ENCODE results near the gene MGLL.

The MGLL gene

DNA sequence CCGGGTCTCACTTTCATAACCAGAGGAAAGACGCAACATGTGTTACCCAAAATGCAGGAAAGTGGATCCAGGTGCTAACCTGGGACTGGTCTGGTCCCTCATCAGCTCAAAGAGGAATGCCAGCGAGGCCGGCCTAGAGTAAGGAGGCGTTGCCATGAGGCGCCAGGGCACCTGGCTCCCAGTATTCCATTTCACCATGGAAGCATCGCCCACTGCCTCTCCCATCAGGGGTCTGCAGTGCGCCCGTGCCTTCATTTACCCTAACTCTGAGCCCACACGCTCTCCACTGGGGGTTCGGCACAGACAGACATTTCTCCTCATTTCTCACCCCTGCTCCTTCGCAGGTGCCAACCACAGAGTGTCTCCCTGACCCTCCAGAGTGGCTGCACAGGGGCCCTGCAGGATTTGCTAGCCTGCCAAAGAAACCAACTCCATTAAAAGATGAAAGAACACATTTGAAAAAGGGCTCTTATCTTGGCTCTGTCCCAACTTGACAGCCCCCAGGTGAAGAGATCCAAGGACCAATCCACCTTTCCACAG, 88.1 kb downstream of the MGLL start:
- Histone ChIP-seq H3K36me3 (ENCODE audit: insufficient read depth, low read length) (no peaks in the 10 kb centered on the region), H3K9me3 (ENCODE audit: low read depth, low read length) (no peaks in the 10 kb centered on the region), H3K9ac (ENCODE audit: insufficient read length) (no peak overlapping the region), H3K4me3 (peak overlapping the region; percentile 23; the same call in 1 of the 2 replicates), H3K27ac (no peak overlapping the region)
- TF ChIP-seq EZH2 (IDR thresholded peaks at IDR 0.05) (no peak), FOXP2 (optimal IDR thresholded peaks at IDR 0.05; ENCODE audit: control extremely low read depth, extremely low read length, insufficient read depth) (peak; percentile 2), POLR2AphosphoS5 (IDR thresholded peaks at IDR 0.05; ENCODE audit: borderline replicate concordance, low read depth, low read length) (no peak)
- DNase-seq (ENCODE audit: low read depth, low spot score), result no peak

DNA sequence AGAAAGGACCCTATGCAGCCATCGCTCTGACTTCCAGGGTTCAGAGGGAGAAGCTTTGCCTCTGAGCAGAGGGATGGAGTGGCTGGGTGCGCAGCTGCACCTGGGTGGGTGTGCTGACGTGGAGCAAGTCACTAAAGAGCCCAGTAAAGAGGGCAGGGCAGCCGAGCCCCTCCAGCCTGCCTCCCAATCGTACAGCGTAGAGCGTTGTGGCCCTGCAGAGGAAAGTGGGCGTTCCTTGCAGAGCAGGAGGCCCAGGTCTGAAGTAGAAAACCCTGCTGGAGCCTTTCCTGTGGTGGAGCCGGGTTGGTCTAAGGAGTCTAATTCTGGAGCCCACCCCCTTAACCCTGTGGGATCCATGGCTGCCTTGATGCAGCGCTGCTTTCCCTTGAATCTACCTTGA, 88.5 kb downstream of the MGLL start:
- H3K27ac ChIP-seq, result no peak overlapping the region
- DNase-seq (ENCODE audit: low read depth, low spot score), result no peak
- no peak overlapping the region for H3K4me3 ChIP-seq
- H3K9me3 ChIP-seq (ENCODE audit: low read depth, low read length), result no peaks in the 10 kb centered on the region
- no peaks in the 10 kb centered on the region for H3K36me3 ChIP-seq (ENCODE audit: insufficient read depth, low read length)
- no peak overlapping the region for H3K9ac ChIP-seq (ENCODE audit: insufficient read length)
- TF ChIP-seq EZH2 (IDR thresholded peaks at IDR 0.05) (no peak), FOXP2 (optimal IDR thresholded peaks at IDR 0.05; ENCODE audit: control extremely low read depth, extremely low read length, insufficient read depth) (no peak), POLR2AphosphoS5 (IDR thresholded peaks at IDR 0.05; ENCODE audit: borderline replicate concordance, low read depth, low read length) (no peak)

DNA sequence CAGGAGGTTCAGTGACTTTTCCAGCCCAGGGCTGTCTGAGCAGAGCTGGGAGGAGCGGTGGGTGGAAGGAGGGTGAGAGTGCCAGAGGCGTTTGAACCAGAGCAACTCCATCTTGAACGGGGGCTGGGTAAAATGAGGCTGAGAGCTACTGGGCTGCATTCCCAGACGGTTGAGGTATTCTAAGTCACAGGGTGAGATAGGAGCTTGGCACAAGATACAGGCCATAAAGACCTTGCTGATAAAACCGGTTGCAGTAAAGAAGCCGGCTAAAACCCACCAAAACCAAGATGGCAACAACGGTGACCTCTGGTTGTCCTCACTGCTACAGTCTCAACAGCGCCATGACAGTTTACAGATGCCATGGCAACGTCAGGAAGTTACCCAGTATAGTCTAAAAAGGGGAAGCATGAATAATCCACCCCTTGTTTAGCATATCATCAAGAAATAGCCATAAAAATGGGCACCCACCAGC, 89.4 kb downstream of the MGLL start:
- Histone ChIP-seq H3K27ac (no peak overlapping the region), H3K9me3 (ENCODE audit: low read depth, low read length) (no peaks in the 10 kb centered on the region), H3K36me3 (ENCODE audit: insufficient read depth, low read length) (no peaks in the 10 kb centered on the region), H3K4me3 (no peak overlapping the region), H3K9ac (ENCODE audit: insufficient read length) (no peak overlapping the region)
- TF ChIP-seq EZH2 (IDR thresholded peaks at IDR 0.05), result no peak
- no peak for DNase-seq (ENCODE audit: low read depth, low spot score)

DNA sequence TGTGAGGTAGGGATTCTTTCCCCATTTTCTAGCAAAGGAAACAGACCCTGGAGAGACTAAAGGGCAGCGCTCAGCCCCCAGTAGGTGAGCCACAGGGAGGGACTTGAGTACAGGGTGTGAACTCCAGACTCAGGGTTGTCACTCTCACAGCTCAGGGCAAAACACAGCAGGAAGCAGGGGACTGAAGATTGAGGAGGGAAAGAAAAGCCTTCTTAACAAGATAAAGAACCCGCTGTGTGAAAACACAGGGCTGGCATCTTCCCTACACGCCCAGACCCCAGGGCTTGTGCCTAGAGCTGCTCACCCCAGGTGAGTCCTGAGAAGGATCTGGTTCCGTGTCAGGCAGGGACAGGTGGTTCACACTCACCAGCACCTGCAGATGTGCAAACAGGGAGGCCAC, 90.0 kb downstream of the MGLL start:
- H3K9ac ChIP-seq (ENCODE audit: insufficient read length), result no peak overlapping the region
- H3K4me3 ChIP-seq, result no peak overlapping the region
- no peaks in the 10 kb centered on the region for H3K9me3 ChIP-seq (ENCODE audit: low read depth, low read length)
- TF ChIP-seq POLR2AphosphoS5 (IDR thresholded peaks at IDR 0.05; ENCODE audit: borderline replicate concordance, low read depth, low read length), result no peak
- no peak for TF ChIP-seq EZH2 (IDR thresholded peaks at IDR 0.05)
- TF ChIP-seq FOXP2 (optimal IDR thresholded peaks at IDR 0.05; ENCODE audit: control extremely low read depth, extremely low read length, insufficient read depth), result no peak
- DNase-seq (ENCODE audit: low read depth, low spot score), result no peak
- no peak overlapping the region for H3K27ac ChIP-seq
- H3K36me3 ChIP-seq (ENCODE audit: insufficient read depth, low read length), result no peaks in the 10 kb centered on the region

DNA sequence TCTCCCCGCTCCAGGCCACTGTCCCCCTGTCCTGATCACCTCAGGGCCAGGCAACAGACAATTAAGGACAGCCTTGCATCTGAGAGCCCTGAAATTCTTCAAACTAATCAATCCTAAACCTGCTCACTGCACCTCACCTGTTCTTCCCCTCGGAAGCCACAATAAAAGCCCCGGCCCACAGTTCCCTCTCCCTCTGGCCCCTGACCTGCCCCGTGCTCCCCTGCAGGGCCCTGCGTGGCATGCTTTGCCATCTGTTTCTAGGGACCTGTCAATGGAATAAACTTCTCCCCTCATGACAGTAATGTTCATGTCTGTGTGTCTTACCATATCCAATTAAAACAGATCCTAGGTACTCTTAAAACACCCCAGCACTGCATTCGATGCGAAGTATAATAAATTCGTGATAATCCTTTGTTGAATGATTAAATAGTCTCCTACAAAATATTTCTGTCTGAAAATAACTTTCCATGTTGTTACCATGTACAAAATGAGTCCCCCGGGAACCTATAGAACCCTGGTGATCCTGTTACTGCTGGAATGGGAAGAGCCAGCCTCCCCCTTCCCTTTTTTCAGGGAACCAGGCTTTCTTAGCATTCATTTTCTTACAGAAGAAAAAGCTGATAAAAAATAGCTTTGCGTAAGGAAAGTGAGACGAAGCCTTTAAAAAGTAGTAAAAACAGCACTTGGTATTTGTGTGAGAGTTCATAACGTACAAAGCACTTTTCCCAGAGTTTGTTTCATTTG, 90.6 kb downstream of the MGLL start:
- no peak overlapping the region for H3K9ac ChIP-seq (ENCODE audit: insufficient read length)
- H3K4me3 ChIP-seq, result no peak overlapping the region
- H3K27ac ChIP-seq, result no peak overlapping the region
- H3K9me3 ChIP-seq (ENCODE audit: low read depth, low read length), result no peaks in the 10 kb centered on the region
- no peaks in the 10 kb centered on the region for H3K36me3 ChIP-seq (ENCODE audit: insufficient read depth, low read length)
- TF ChIP-seq POLR2AphosphoS5 (IDR thresholded peaks at IDR 0.05; ENCODE audit: borderline replicate concordance, low read depth, low read length), result no peak
- no peak for TF ChIP-seq EZH2 (IDR thresholded peaks at IDR 0.05)
- TF ChIP-seq FOXP2 (optimal IDR thresholded peaks at IDR 0.05; ENCODE audit: control extremely low read depth, extremely low read length, insufficient read depth), result no peak
- no peak for DNase-seq (ENCODE audit: low read depth, low spot score)

DNA sequence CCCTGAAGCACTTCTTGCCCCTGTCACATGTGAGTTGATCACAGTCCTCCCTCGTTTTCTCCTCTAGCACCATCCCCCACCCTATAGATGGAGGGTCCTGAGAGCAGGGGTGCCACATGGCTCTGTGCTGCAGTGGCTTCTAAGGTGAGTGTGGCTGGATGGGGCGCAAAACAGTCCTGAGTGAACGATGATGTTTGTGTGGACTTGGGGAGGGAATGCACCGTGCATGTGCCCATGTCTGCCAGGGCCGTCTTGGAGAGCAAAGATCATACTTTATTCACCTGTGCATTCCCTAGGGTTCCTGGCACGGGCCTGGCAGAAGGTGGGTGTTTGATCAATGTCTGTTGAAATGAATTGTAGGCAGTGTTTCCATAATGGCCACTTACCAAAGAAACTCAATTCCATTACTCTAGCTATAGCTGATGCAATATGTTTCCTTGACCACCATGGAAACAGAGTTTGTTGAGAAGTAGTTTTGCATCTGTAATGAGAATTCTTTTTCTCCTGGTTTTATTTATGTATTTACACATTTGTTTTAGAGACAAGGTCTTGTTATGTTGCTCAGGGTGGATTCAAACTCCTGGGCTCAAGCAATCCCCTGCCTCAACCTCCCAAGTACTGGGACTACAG, 91.5 kb downstream of the MGLL start:
- no peak overlapping the region for H3K4me3 ChIP-seq
- no peaks in the 10 kb centered on the region for H3K36me3 ChIP-seq (ENCODE audit: insufficient read depth, low read length)
- H3K9ac ChIP-seq (ENCODE audit: insufficient read length), result no peak overlapping the region
- no peak for DNase-seq (ENCODE audit: low read depth, low spot score)
- no peak overlapping the region for H3K27ac ChIP-seq
- no peaks in the 10 kb centered on the region for H3K9me3 ChIP-seq (ENCODE audit: low read depth, low read length)
- no peak for TF ChIP-seq POLR2AphosphoS5 (IDR thresholded peaks at IDR 0.05; ENCODE audit: borderline replicate concordance, low read depth, low read length)
- TF ChIP-seq EZH2 (IDR thresholded peaks at IDR 0.05), result no peak
- TF ChIP-seq FOXP2 (optimal IDR thresholded peaks at IDR 0.05; ENCODE audit: control extremely low read depth, extremely low read length, insufficient read depth), result no peak

DNA sequence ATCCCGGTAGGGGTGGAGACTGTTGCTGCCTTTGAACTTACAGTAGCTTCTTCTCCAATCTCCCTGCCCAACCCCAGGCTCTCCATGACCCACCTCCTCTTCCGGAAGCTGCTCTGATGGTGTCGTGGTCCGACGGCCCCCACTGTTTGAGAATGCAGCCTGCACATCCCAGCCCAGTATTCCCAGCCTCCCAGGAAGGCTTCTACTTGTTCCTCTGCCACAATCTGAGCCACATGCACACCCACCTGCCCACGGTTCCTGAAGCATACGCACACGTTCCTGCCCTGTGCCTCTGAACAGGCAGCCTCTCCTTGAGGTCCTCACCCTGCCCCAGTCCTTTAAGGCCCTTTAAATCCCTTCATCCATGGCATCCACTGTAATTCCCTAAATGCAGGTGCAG, 92.1 kb downstream of the MGLL start:
- H3K27ac ChIP-seq, result no peak overlapping the region
- H3K9ac ChIP-seq (ENCODE audit: insufficient read length), result no peak overlapping the region
- no peak overlapping the region for H3K4me3 ChIP-seq
- TF ChIP-seq EZH2 (IDR thresholded peaks at IDR 0.05), result no peak
- no peak for TF ChIP-seq FOXP2 (optimal IDR thresholded peaks at IDR 0.05; ENCODE audit: control extremely low read depth, extremely low read length, insufficient read depth)
- no peak for TF ChIP-seq POLR2AphosphoS5 (IDR thresholded peaks at IDR 0.05; ENCODE audit: borderline replicate concordance, low read depth, low read length)
- H3K36me3 ChIP-seq (ENCODE audit: insufficient read depth, low read length), result no peaks in the 10 kb centered on the region
- H3K9me3 ChIP-seq (ENCODE audit: low read depth, low read length), result no peaks in the 10 kb centered on the region
- DNase-seq (ENCODE audit: low read depth, low spot score), result no peak

DNA sequence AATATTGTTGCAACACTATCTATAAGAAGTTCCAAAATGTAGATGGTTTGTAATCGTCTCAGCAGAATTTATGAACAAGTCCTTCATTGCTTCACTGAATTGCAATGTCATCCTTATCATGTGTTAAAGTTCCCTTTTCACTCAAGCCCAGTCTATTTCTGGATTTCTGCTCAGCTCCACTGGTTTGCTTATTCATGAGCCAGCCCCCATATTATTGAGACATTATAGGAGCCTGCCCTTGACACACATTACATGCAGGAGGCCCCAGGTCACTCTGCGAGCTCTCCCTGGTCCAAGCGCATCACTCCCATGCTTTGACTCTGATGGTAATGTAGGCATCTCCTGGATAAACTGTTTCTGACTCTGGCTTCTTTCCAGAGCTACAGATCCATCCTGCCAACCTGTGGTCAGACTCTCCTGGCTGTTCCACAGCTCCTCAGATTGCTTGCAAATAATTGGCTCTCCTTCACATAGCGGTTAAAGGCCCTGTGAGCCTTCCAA, 92.7 kb downstream of the MGLL start:
- H3K4me3 ChIP-seq, result no peak overlapping the region
- H3K36me3 ChIP-seq (ENCODE audit: insufficient read depth, low read length), result no peaks in the 10 kb centered on the region
- no peak overlapping the region for H3K27ac ChIP-seq
- H3K9me3 ChIP-seq (ENCODE audit: low read depth, low read length), result no peaks in the 10 kb centered on the region
- DNase-seq (ENCODE audit: low read depth, low spot score), result no peak
- TF ChIP-seq FOXP2 (optimal IDR thresholded peaks at IDR 0.05; ENCODE audit: control extremely low read depth, extremely low read length, insufficient read depth) (no peak), POLR2AphosphoS5 (IDR thresholded peaks at IDR 0.05; ENCODE audit: borderline replicate concordance, low read depth, low read length) (no peak), EZH2 (IDR thresholded peaks at IDR 0.05) (no peak)
- no peak overlapping the region for H3K9ac ChIP-seq (ENCODE audit: insufficient read length)

Measured in SK-N-MC (cell line).